Measurements from ENCODE around the gene FAM110A. TPM values are rescaled to one million over a fixed set of nuclear protein-coding genes. Genes with fewer than 3 reads are reported as not detected.

FAM110A gene
- total RNA-seq, result 9.7 TPM

DNA sequence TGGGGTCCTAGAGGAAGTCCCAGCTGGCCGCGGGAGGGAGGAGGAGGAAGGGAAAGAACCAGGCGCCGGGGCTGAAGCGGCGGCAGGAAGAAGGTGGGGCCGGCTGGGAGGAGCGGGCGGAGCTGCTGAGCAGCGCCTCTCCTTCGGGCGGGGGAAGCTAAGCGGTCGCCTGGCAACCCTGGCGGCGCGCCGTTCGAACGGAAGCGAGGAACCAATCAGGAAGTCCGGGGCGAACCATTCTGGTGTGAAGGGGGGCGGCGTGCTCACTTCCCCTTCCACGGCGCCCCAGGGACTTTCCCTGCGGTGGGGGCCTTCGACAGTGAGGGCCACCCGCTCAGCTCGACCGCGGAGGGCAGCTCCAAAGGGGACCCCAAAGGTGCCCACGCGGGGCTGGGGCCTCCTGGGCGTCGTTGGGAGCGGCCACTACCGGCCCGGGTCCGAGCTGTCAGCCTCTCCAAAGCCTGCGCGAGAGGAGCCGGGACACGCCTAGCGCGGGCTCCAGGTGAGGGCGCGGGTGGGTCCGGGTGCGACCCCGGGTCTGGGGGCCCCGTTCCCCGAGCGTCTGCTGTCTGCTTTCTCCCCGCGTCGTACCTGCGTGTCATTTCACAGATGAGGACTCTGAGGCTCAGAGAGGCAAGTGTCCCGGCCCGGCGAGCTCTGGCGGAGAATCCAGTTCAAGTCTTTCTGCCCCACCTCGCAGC, at the start of gene FAM110A:
FAM110A (plus strand) TSS at position 266 of the 701 bp plus-strand sequence. CDS start 11,090 bp downstream, outside the sequence.

Other genes with a start within 250 kb of the FAM110A start
- gene TCF15, start 223.4 kb upstream of the FAM110A start, total RNA-seq, result 0.44 TPM
- gene SRXN1, start 180.5 kb upstream of the FAM110A start, total RNA-seq, result 17.9 TPM
- 4.3 TPM for gene SCRT2, start 157.9 kb upstream of the FAM110A start, total RNA-seq
- 0.93 TPM for gene SLC52A3, start 65.2 kb upstream of the FAM110A start, total RNA-seq
- 0.60 TPM for gene ANGPT4, start 82.6 kb downstream of the FAM110A start, total RNA-seq
- 0.66 TPM for gene RSPO4, start 168.6 kb downstream of the FAM110A start, total RNA-seq

All from camera-type eye (tissue), 1 donor.